ENCODE measurements around the gene MCUB. TPM values are rescaled to one million over a fixed set of nuclear protein-coding genes. Genes with fewer than 3 reads are reported as not detected.

MCUB gene
- total and polyA plus RNA-seq, 12 donors, result 1.2 to 28.5 (median 5.0) TPM

DNA sequence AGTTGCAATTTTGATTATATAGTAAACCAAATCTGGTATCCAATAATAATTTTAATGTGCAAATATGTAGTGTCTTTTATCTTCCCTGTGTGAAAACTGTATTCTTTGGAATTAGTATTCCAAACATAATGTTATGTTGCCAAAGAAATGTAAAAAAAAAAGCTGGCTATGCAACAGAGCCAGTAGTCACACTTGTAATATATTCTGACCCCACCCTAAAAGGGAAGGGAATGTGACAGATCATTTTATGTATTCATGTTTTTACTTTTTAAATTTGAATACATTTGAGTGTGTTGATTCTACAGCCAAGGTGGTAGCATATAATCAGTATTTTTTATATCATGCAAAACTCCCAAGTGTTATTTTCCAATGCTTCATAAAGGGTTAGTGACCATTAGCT lies 27.9 kb upstream of the MCUB start:
- no peaks in the 10 kb centered on the region for H3K27me3 ChIP-seq
- no peaks in the 10 kb centered on the region for H3K9me3 ChIP-seq (replicated peaks in 1 of 3)
- H3K27ac ChIP-seq, result no peak overlapping the region
- H3K36me3 ChIP-seq (replicated peaks in 1 of 2), result peaks cover 0 to 82% of the 10 kb centered on the region in 2 donors
- no peak for DNase-seq
- H3K4me3 ChIP-seq, result no peak overlapping the region
- TF ChIP-seq POLR2A (IDR thresholded peaks at IDR 0.05), result no peak
- TF ChIP-seq, protein P1, sequence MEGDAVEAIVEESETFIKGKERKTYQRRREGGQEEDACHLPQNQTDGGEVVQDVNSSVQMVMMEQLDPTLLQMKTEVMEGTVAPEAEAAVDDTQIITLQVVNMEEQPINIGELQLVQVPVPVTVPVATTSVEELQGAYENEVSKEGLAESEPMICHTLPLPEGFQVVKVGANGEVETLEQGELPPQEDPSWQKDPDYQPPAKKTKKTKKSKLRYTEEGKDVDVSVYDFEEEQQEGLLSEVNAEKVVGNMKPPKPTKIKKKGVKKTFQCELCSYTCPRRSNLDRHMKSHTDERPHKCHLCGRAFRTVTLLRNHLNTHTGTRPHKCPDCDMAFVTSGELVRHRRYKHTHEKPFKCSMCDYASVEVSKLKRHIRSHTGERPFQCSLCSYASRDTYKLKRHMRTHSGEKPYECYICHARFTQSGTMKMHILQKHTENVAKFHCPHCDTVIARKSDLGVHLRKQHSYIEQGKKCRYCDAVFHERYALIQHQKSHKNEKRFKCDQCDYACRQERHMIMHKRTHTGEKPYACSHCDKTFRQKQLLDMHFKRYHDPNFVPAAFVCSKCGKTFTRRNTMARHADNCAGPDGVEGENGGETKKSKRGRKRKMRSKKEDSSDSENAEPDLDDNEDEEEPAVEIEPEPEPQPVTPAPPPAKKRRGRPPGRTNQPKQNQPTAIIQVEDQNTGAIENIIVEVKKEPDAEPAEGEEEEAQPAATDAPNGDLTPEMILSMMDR (IDR thresholded peaks at IDR 0.05), result no peak
- intact Hi-C loops (cut with DNase I), result no loop called here
- no peaks in the 10 kb centered on the region for H3K4me1 ChIP-seq (replicated peaks in 1 of 2)

- 88 to 100% (median 92%) methylated on average over 1 of the region's 1 CpG for WGBS, 4 donors
- no peaks in the 10 kb centered on the region for H3K4me1 ChIP-seq (replicated peaks in 1 of 2)
- H3K9me3 ChIP-seq (replicated peaks in 1 of 3), result no peaks in the 10 kb centered on the region
- TF ChIP-seq POLR2A (IDR thresholded peaks at IDR 0.05), result no peak
- TF ChIP-seq, protein P1 (IDR thresholded peaks at IDR 0.05), result no peak
- no peak overlapping the region for H3K27ac ChIP-seq
- no peaks in the 10 kb centered on the region for H3K27me3 ChIP-seq
- peaks cover 0 to 6% of the 10 kb centered on the region in 2 donors for H3K36me3 ChIP-seq (replicated peaks in 1 of 2)
- H3K4me3 ChIP-seq, result no peak overlapping the region
- no peak for DNase-seq
- intact Hi-C loops (cut with DNase I), result no loop called here
Measured at GRCh38 chr4:109545401-109545800, 14.6 kb upstream of the MCUB start.

GRCh38 chr4:109547394-109547793 lies 12.7 kb upstream of the MCUB start:
- DNase-seq, result no peak
- TF ChIP-seq POLR2A (IDR thresholded peaks at IDR 0.05), result no peak
- TF ChIP-seq, protein P1 (IDR thresholded peaks at IDR 0.05), result no peak
- Histone ChIP-seq H3K4me1 (replicated peaks in 1 of 2) (no peaks in the 10 kb centered on the region), H3K27ac (no peak overlapping the region), H3K9me3 (replicated peaks in 1 of 3) (no peaks in the 10 kb centered on the region), H3K36me3 (replicated peaks in 1 of 2) (no peaks in the 10 kb centered on the region), H3K4me3 (no peak overlapping the region), H3K27me3 (no peaks in the 10 kb centered on the region)
- 88 to 95% (median 91%) methylated on average over 5 of the region's 5 CpGs for WGBS, 4 donors
- intact Hi-C loops (cut with DNase I), result no loop called here

- DNase-seq, result peak in 4 of 7 donors; percentile 26 to 51 (median 36)
- no peaks in the 10 kb centered on the region for H3K36me3 ChIP-seq (replicated peaks in 1 of 2)
- intact Hi-C loops (cut with DNase I), result no loop called here
- no peaks in the 10 kb centered on the region for H3K4me1 ChIP-seq (replicated peaks in 1 of 2)
- TF ChIP-seq POLR2A (IDR thresholded peaks at IDR 0.05), result no peak
- TF ChIP-seq, protein P1 (IDR thresholded peaks at IDR 0.05), result no peak
- H3K9me3 ChIP-seq (replicated peaks in 1 of 3), result no peaks in the 10 kb centered on the region
- H3K27me3 ChIP-seq, result no peaks in the 10 kb centered on the region
- H3K4me3 ChIP-seq, result no peak overlapping the region
- 59 to 78% (median 72%) methylated on average over 2 of the region's 2 CpGs for WGBS, 4 donors
- peak overlapping the region in 1 of 5 donors; percentile 67 for H3K27ac ChIP-seq
Measured at GRCh38 chr4:109548655-109549054, 11.4 kb upstream of the MCUB start.

Measured in adrenal gland (tissue), 12 donors.